Astrocyte of the hippocampus (primary cell): ENCODE measurements around the gene CSNK1G3.

Experiments used
- DNase-seq: peaks from one replicate; pipeline ENCODE4 v3.0.0; 2011; ENCODE audit warnings: low read depth, low spot score

Gene CSNK1G3

DNA sequence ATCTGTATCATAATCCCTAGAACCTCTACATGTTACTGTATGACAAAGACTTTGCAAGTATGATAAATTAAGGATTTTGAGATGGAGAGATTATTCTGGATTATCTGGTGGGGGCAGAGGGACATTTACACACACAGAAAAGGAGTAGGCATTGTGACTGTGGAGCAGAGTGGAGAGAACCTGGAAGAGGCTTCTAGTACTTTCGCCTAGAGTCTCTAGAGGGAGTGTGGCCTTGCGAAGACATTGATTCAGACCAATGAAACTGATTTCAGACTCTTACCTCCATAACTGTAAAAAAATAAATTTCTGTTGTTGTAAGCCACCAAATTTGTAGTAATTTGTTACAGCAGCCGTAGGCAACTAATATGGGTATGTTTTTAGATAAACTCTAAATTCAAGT, 45.9 kb downstream of the CSNK1G3 start:
- DNase-seq, result no peak

DNA sequence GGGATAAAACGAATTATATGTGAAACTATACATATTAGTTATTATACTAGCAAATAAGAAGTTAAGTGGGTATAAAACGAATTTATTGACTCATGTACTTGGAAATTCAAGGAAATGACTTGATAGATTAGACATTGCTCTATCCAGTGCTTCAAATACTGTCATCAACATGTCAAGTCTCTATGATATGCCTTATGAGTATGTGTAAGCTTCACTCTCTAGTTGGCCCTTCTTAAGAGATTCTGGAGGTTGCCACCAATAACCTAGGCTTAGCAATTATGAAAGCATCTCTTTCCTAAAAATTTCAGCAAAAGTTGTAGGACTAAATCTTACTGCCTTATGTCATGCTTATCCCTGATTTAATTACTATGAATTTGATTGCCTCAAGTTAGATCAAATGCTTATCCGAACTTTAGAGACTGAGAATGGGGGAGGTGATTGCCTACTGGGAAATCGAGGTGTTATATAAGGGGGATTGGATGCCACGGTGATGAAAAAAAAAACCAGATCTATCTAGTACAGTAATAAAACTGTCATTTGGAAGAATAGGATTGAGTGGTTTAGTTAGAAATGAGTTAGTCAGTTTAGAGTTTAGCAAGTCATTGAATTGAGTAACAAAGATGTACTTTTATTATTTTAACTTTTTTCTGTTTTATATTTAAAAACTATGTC, 46.9 kb downstream of the CSNK1G3 start:
- DNase-seq, result no peak

DNA sequence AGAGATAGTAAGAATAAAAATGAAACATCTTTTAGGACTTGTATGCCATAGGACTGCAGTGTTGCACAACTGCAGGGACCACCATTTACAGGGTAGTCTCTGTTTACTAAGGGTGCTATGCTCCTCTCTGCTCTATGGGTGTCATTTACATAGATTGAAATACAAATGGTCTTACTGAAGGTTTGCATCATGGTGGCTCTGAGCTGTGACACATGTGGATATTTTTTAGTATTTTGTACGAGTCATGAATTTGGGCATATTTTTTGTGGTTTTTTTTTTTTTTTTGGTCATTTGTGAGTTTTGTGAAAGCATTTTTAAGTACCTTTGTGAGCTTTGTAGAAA, 47.4 kb downstream of the CSNK1G3 start:
- no peak for DNase-seq

DNA sequence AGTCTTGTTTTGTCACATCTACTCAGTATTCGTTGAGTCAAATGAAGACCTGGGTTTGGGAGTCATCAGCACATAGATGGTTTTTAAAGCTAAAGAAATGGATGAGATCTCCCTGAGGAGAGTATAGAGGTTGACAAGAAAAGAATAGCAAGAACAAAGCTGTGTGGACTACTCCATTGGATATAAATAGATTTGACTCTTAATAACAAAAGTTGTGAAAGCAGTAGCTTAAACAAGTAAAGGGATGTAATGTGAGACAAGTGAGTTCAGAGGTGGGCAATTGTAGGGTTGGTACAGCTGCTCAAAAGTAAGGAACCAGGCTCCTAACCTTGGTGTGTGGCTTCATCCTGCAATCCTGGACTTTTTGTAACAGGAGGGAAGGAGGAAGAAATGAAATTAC, 49.3 kb downstream of the CSNK1G3 start:
- no peak for DNase-seq

DNA sequence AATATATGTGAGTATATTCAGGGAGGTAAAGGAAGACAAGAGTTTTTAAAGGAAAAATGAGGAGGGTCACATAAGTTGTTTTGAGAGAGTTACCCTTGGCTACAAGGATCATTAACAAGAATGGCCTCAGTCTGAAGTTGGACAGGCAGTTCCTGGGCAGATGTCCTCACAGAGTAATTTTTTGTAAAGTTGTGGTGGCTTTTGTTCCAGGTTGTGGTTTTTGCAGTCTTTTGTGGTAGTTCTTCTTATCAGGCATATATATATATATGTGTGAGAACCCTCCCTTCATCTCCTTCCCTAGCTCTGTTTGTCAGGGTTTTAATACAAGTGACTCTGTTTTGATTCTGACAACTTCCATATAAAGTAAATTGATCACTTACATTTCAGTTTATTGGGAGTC, 60.0 kb downstream of the CSNK1G3 start:
- peak; percentile 17 for DNase-seq

GRCh38 chr5:123578390-123578789, 66.4 kb downstream of the CSNK1G3 start:
- no peak for DNase-seq

GRCh38 chr5:123579410-123579809, 67.4 kb downstream of the CSNK1G3 start:
- no peak for DNase-seq

GRCh38 chr5:123582550-123583285, 70.7 kb downstream of the CSNK1G3 start:
- no peak for DNase-seq

- DNase-seq, result no peak
Measured at GRCh38 chr5:123585871-123586270, 73.9 kb downstream of the CSNK1G3 start.

DNA sequence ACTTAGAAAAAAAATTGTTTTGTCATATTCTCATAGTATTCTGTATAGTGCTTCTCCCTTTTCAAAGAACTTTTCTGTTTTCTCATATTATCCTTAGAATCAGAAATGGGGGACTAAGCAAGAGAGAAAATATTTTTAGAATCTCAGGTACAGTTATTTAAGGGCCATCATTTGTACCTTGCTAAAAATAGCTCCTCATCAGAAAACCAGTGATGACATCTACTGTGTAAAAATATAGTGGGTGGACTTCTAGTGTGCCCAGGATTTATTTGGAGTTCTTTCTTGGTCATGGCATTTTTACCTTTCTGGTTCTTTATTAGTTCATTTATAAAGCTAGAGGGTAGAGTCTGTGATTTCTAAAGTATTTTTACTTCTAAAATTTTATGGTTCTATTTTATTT, 82.5 kb downstream of the CSNK1G3 start:
- no peak for DNase-seq

- no peak for DNase-seq
Measured at GRCh38 chr5:123597018-123597417, 85.0 kb downstream of the CSNK1G3 start.

DNA sequence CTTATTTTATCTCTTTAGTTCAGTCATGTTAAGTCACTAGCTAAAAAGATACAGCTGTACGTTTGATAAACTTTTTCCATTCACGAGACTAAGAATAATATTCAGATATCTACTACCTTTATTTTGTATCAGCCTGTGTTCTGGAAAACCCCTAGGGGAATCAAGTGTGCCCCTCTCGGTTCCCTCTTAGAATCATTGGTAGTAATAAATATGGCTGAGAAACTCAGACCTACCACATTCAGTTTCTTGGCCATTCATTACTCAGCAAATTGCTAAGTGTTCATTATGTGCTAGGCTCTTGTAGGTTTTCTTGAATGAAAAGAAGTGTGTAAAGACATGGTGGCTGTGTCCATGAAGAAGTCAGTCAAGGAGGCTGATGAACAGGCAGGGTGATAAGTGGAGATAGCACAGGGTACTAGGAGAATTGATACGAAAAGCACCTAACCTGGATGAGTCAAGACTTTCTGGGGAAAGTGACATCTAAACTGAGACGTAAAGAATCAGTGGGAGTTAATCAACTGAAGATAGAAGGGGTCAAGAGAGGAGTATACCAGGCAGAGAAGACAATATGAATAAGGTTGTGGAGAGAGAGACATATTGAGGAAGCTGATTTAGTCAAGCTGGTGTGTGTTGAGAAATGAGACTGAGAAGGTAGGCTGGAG, 86.2 kb downstream of the CSNK1G3 start:
- no peak for DNase-seq

GRCh38 chr5:123599171-123599570, 87.2 kb downstream of the CSNK1G3 start:
- DNase-seq, result peak; percentile 2

DNA sequence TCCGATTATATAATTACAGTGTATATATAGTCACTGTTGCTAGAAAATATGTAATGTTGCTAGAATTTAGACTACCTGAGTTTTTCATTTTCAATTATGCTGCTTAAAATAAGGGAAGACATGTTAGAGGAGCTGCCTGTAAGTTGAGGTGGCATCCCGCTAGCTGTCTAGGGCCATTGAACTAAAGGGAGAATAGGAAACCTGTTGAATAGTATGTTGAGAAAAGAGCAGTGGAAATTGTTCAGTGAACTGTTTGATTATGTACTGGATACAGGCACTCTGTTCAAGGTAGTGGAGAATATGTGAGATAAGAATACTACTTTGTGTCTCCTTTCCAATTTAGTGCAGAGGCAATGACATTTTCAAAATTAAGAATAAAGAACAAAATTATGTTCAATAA, 89.6 kb downstream of the CSNK1G3 start:
- no peak for DNase-seq

DNA sequence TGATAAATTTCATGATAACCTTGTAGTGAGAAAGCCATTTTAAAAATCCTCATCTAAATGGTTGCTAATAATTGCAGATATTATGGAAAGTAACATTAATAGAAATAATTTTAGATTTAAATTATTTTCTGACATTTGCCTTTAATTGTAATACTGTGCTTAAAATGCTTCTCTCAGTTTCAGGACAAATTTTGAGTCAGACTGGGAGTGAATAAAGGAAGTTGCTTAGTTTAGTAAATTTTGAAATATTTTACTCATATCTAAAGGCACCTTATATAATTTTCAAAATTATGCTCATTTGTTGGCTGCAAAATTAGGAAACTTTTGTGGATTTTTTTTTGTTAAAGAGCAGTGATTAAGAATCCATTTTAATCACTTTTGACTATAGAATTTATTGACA, 93.8 kb downstream of the CSNK1G3 start:
- no peak for DNase-seq

DNA sequence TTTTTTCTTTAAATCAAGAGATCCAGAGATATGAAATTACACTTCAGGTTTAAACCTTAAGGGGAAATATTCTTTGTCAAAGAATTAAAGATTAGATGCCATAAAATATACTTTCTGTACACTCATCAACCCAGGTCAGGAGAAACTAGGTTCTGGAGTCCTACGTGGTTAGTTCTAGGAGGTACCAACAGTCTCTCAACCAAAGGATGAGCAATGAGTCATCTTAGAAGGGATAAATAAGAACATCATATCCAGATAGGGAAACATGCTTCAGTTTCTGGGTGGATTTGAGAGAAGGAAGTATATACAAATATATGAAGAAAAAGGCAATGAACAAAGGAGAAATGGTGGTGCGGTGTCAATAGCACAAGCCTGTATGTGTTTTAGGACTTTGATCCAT, 98.2 kb downstream of the CSNK1G3 start:
- no peak for DNase-seq

DNA sequence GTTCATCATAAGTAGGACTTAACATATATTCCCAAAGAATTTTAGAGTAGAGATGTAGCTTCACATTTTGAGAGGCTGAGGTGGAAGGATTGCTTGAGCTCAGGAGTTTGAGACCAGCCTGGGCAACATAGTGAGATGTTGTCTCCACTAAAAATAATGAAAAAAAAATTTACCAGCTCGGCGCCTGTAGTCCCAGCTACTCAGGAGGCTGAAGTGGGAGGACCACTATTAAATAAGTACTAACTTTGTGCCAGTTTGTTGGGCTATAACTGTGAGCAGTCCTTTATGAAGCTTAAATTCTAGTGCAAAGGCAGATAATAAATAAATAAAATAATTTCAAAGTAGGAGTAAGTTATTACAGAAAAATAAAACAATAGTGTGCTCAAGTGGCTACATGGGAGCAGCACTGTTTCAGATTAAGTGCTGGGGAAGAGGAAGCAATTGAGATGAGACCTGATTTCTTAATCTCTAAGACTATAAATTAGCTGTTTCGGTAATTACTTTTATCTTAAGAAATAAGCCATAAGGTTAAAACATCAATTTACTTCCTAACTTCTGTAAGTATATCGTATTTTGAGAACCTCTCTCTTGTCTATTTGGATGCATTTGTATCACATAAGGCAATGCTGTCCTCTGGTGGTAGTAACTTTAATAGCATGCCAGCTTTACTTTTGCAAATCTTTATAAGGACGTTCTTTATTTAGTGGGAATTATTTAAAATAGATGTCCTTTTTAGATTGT, 98.9 kb downstream of the CSNK1G3 start:
- DNase-seq, result peak; percentile 78

GRCh38 chr5:123611406-123611709, 99.4 kb downstream of the CSNK1G3 start:
- DNase-seq, result no peak

DNA sequence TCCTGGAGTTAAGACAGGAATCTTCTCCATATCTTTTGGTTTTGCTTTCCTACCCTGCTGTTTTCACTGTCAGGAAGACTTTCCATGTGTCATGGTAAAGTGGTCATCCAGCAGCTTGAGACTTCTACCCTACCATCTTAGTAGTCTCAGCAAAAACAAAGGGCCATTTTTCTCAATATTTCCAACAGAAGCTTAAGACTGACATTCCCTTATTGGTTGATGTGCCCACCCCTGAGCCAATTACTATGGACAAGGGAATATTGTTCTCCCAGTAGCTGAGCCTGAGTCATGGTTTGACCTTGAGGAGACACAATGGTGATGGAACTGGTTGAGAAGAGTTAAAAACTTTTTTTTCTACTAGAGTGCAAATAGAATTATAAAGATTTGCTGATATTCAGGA, 105.6 kb downstream of the CSNK1G3 start:
- DNase-seq, result no peak

DNA sequence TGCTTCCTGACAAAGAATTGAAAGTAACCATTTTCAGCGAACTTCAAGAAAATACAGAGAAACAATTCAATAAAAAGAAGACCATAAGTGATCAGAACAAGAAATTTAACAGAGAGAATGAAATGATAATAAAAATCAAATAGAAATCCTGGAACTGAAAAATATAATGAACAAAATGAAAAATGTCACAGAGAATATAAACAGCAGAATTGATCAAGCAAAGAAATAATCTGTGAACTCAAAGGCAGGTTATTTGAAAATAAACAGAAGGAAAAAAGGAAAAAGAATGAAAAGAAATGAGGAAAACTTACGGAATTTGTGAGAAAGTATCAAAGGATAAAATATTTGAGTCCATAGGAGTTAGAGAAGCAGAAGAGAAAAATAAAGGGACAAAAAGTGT, 114.1 kb downstream of the CSNK1G3 start:
- DNase-seq, result no peak

- DNase-seq, result no peak
Measured at GRCh38 chr5:123628860-123629544, 117.0 kb downstream of the CSNK1G3 start.

DNA sequence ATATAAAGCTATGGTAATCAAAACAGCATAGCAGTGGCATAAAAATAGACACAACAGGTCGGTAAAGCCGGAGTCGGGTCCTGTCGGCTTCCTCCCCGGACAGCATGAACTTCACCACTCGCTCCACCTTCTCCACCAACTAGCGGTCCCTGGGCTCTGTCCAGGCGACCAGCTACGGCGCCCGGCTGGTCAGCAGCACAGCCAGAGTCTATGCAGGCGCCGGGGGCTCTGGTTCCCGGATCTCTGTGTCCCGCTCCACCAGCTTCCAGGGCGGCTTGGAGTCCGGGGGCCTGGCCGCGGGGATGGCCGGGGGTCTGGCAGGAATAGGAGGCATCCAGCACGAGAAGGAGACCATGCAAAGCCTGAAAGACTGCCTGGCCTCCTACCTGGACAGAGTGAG, 124.0 kb downstream of the CSNK1G3 start:
- no peak for DNase-seq
